Left ventricle myocardium inferior (tissue), 1 donor: ENCODE measurements around the gene ATP6V0C. TPM values are rescaled to one million over a fixed set of nuclear protein-coding genes. Genes with fewer than 3 reads are reported as not detected.

Experiments used
- DNase-seq: peaks from one replicate; pipeline ENCODE4 v3.0.0-alpha.2; 2020
- H3K27ac ChIP-seq: fragments of 200-600 bp; replicated peaks from 2 replicates; pipeline ENCODE4 v1.8.0; 2021
- H3K27me3 ChIP-seq: fragments of 200-600 bp; 2 replicates; pipeline ENCODE4 v1.8.0; 2021; ENCODE audit warnings: low read depth
- H3K36me3 ChIP-seq: fragments of 200-600 bp; 2 replicates; pipeline ENCODE4 v1.8.0; 2021
- H3K4me1 ChIP-seq: fragments of 200-600 bp; 2 replicates; pipeline ENCODE4 v1.8.0; 2021
- H3K4me3 ChIP-seq: fragments of 200-600 bp; 2 replicates; pipeline ENCODE4 v1.8.0; 2021; ENCODE audit warnings: mild to moderate bottlenecking, moderate library complexity
- H3K9me3 ChIP-seq: fragments of 200-600 bp; replicated peaks from 2 replicates; pipeline ENCODE4 v1.8.0; 2021
- CTCF ChIP-seq: fragments of 200-600 bp; IDR thresholded peaks from 2 replicates; pipeline ENCODE4 v1.8.0; 2021; ENCODE audit warnings: antibody characterized with exemption, mild to moderate bottlenecking, borderline replicate concordance
- intact Hi-C: fragments of 100-400 bp; cut with micrococcal nuclease; formaldehyde crosslinking; loops from one replicate; pipeline ENCODE4 v1.11.0; 2022
- total RNA-seq: library from RNA; stranded (reverse); fragmentation: NEBNext Ultra II Directional; extraction: Animal tissue kit (Norgen Biotek cat#: 25700); gene quantifications from one replicate; pipeline ENCODE4 v1.2.1, GENCODE V29; 2021
- donor health status: DM: no; HTN: yes; CAD: no; lungs with severe emphysema.

The ATP6V0C gene
- total RNA-seq, 1 donor from 2014 or later, result 128 TPM

- intact Hi-C loops, result no loop called here
- H3K27ac ChIP-seq, result no peak overlapping the region
- no peaks in the 10 kb centered on the region for H3K36me3 ChIP-seq
- H3K4me3 ChIP-seq, result peak overlapping the region; percentile 56
- peaks cover 75% of the 10 kb centered on the region for H3K4me1 ChIP-seq
- DNase-seq, result no peak
- no peaks in the 10 kb centered on the region for H3K9me3 ChIP-seq
- no peak for TF ChIP-seq CTCF
- H3K27me3 ChIP-seq, result peaks cover 49% of the 10 kb centered on the region
Measured at GRCh38 chr16:2470603-2471015, 43.1 kb upstream of the ATP6V0C start.

- TF ChIP-seq CTCF, result no peak
- intact Hi-C loops, result no loop called here
- Histone ChIP-seq H3K9me3 (no peaks in the 10 kb centered on the region), H3K4me1 (peaks cover 80% of the 10 kb centered on the region), H3K27ac (no peak within 1 kb of the TSS), H3K4me3 (peak within 1 kb of the TSS; percentile 56), H3K27me3 (peaks cover 49% of the 10 kb centered on the region), H3K36me3 (no peaks in the 10 kb centered on the region)
- DNase-seq, result no peak
Measured at GRCh38 chr16:2471016-2471652, 42.6 kb upstream of the ATP6V0C start, which contains the start of gene NTN3. Gene NTN3, plus strand, starts transcription at chr16:2471297. Its CDS starts 405 bp downstream, at chr16:2471702.

- DNase-seq, result no peak
- H3K4me1 ChIP-seq, result peaks cover 84% of the 10 kb centered on the region
- intact Hi-C loops, result no loop called here
Measured at GRCh38 chr16:2471653-2472487, 41.9 kb upstream of the ATP6V0C start.

GRCh38 chr16:2472488-2472864 is 41.3 kb upstream of the ATP6V0C start:
- Histone ChIP-seq H3K4me1 (peaks cover 79% of the 10 kb centered on the region), H3K36me3 (no peaks in the 10 kb centered on the region), H3K27me3 (peaks cover 49% of the 10 kb centered on the region), H3K27ac (no peak overlapping the region), H3K4me3 (no peak overlapping the region), H3K9me3 (no peaks in the 10 kb centered on the region)
- intact Hi-C loops, result no loop called here
- TF ChIP-seq CTCF, result no peak
- DNase-seq, result no peak

More at GRCh38 chr16:2471653-2472487, 41.9 kb upstream of the ATP6V0C start:
- Histone ChIP-seq H3K27ac (no peak overlapping the region), H3K4me3 (peak overlapping the region; percentile 56), H3K27me3 (peaks cover 49% of the 10 kb centered on the region), H3K36me3 (no peaks in the 10 kb centered on the region), H3K9me3 (no peaks in the 10 kb centered on the region)
- no peak for TF ChIP-seq CTCF

GRCh38 chr16:2472885-2473445 is 40.8 kb upstream of the ATP6V0C start:
- Histone ChIP-seq H3K27me3 (peaks cover 49% of the 10 kb centered on the region), H3K4me1 (peaks cover 75% of the 10 kb centered on the region), H3K27ac (no peak overlapping the region), H3K36me3 (no peaks in the 10 kb centered on the region), H3K9me3 (no peaks in the 10 kb centered on the region), H3K4me3 (peak overlapping the region; percentile 79)
- intact Hi-C loops, result no loop called here
- no peak for TF ChIP-seq CTCF
- no peak for DNase-seq
